GM12801 (cell line): ENCODE results near the gene LMCD1.

Experiments
- CTCF ChIP-seq: IDR thresholded peaks from one replicate; pipeline ENCODE4 v1.5.1; 2011; ENCODE audit warnings: control low read depth; ENCODE audit not compliant: insufficient read length; ENCODE audit errors: extremely low read depth

The LMCD1 gene

GRCh38 chr3:8618950-8619349, 117.3 kb downstream of the LMCD1 start:
- no peak for TF ChIP-seq CTCF

DNA sequence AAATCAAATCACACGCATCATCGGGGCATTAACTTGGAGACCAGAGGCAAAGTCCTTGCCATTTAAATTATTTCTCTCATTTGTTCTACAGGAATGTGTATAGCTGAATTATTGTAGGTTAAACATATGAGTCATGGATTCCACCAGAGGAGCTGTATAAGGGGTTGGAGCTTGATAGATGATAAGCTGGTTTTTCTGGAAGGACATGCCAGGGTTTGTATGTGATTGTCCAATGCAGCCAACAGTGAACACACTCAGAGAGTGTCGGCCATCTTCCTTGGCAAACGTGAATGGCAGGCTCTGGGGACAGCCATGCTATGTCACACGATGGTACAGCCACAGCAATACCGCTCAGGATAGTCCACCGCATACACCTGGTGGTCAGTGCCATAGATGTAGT, 117.9 kb downstream of the LMCD1 start:
- TF ChIP-seq CTCF = no peak

DNA sequence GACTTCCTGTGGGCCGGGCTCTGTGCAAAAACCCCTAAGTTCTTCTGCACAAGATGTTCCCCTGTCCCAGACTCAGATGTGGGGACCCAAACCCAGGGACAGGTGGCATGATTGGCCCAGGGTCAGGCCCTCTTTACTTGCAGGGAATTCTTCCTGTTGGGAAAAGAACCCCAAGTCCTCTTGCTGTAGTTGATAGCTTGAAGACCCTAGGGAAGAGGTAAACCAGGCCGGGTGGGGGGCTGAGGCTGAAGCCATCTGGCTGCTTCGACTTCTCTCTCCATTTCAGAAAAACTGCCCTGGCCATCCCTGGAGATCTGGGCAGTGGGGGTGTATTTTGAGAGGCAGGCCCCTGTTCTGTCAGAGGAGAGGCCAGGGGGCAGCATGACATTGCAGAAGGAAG, 119.5 kb downstream of the LMCD1 start:
- no peak for TF ChIP-seq CTCF

- no peak for TF ChIP-seq CTCF
These were observed 120.2 kb downstream of the LMCD1 start for GRCh38 chr3:8621872-8622271.

- TF ChIP-seq CTCF = peak; percentile 11
These were observed 121.5 kb downstream of the LMCD1 start for GRCh38 chr3:8622873-8623691.

- TF ChIP-seq CTCF = no peak
These were observed 122.1 kb downstream of the LMCD1 start for GRCh38 chr3:8623741-8624140.
